Astrocyte (in vitro differentiated cells and primary cell): Measurements from ENCODE around the gene PIGQ. TPM values are rescaled to one million over a fixed set of nuclear protein-coding genes. Genes with fewer than 3 reads are reported as not detected.

Source experiments
- DNase-seq: peaks from one replicate; pipeline ENCODE4 v3.0.0-alpha.2; 2010; ENCODE audit warnings: low read depth
- FAIRE-seq: peaks from 2 replicates; lab custom pipeline; 2011; peaks lifted over from hg19 to GRCh38; lab: Jason Lieb, UNC
- H2AFZ ChIP-seq: 2 replicates; pipeline ENCODE4 v1.6.0; 2012; ENCODE audit warnings: low read depth, low read length, inconsistent platforms
- H3K27ac ChIP-seq: 2 replicates; pipeline ENCODE4 v1.5.1; 2011; ENCODE audit warnings: low read depth, low read length, inconsistent platforms
- H3K27me3 ChIP-seq: 2 replicates; pipeline ENCODE4 v1.6.0; 2011; ENCODE audit warnings: low read length, inconsistent platforms; ENCODE audit not compliant: insufficient read depth
- H3K36me3 ChIP-seq: 2 replicates; pipeline ENCODE4 v1.5.1; 2011; ENCODE audit warnings: low read length, inconsistent platforms; ENCODE audit not compliant: insufficient read depth
- H3K4me1 ChIP-seq: 2 replicates; pipeline ENCODE4 v1.5.1; 2011; ENCODE audit warnings: low read length, inconsistent platforms; ENCODE audit not compliant: insufficient read depth
- H3K4me2 ChIP-seq: 2 replicates; pipeline ENCODE4 v1.6.0; 2012; ENCODE audit warnings: low read length, inconsistent platforms
- H3K4me3 ChIP-seq: 2 replicates; pipeline ENCODE4 v1.5.1; 2011; ENCODE audit warnings: low read depth, mild to moderate bottlenecking, low read length, inconsistent platforms; ENCODE audit not compliant: insufficient read depth
- H3K79me2 ChIP-seq: 2 replicates; pipeline ENCODE4 v1.6.0; 2012; ENCODE audit warnings: mild to moderate bottlenecking, low read length, inconsistent platforms; ENCODE audit not compliant: insufficient read depth
- H3K9ac ChIP-seq: 2 replicates; pipeline ENCODE4 v1.6.0; 2012; ENCODE audit warnings: mild to moderate bottlenecking, low read length, inconsistent platforms
- H3K9me3 ChIP-seq: 2 replicates; pipeline ENCODE4 v1.5.1; 2012; ENCODE audit warnings: low read depth, mild to moderate bottlenecking, low read length, inconsistent platforms; ENCODE audit not compliant: insufficient read depth
- H4K20me1 ChIP-seq: 2 replicates; pipeline ENCODE4 v1.6.0; 2012; ENCODE audit warnings: low read length, inconsistent platforms; ENCODE audit not compliant: insufficient read depth
- H3K27ac Mint-ChIP-seq: one replicate; pipeline ENCODE4 v1.8.0; 2021; ENCODE audit warnings: mild to moderate bottlenecking, mixed read lengths; ENCODE audit not compliant: unreplicated experiment
- H3K27me3 Mint-ChIP-seq: one replicate; pipeline ENCODE4 v1.8.0; 2021; ENCODE audit warnings: low read depth, mixed read lengths; ENCODE audit not compliant: unreplicated experiment
- H3K36me3 Mint-ChIP-seq: one replicate; pipeline ENCODE4 v1.8.0; 2021; ENCODE audit warnings: low read depth, mixed read lengths; ENCODE audit not compliant: unreplicated experiment
- H3K4me1 Mint-ChIP-seq: one replicate; pipeline ENCODE4 v1.8.0; 2021; ENCODE audit warnings: low read depth, mixed read lengths; ENCODE audit not compliant: unreplicated experiment
- H3K4me3 Mint-ChIP-seq: one replicate; pipeline ENCODE4 v1.8.0; 2021; ENCODE audit warnings: mild to moderate bottlenecking, moderate library complexity, mixed read lengths; ENCODE audit not compliant: unreplicated experiment
- H3K9me3 Mint-ChIP-seq: one replicate; pipeline ENCODE4 v1.8.0; 2021; ENCODE audit warnings: mild to moderate bottlenecking, mixed read lengths; ENCODE audit not compliant: unreplicated experiment
- EZH2 ChIP-seq: IDR thresholded peaks from 2 replicates; pipeline ENCODE4 v1.6.1; 2012; ENCODE audit warnings: mild to moderate bottlenecking, low read length, inconsistent platforms; ENCODE audit not compliant: insufficient read depth
- total RNA-seq: library from RNA; stranded (reverse); gene quantifications from 2 replicates; pipeline ENCODE4 v1.2.1, GENCODE V29; 2021
- TF ChIP-seq, protein P1 (sequence below): IDR thresholded peaks from 2 replicates; pipeline ENCODE4 v1.5.1; 2011; ENCODE audit warnings: low read depth, mild to moderate bottlenecking, inconsistent platforms, low read length, moderate library complexity; ENCODE audit not compliant: insufficient read depth

The PIGQ gene
- total RNA-seq, 1 donor from 2014 or later: 22.4 TPM

DNA sequence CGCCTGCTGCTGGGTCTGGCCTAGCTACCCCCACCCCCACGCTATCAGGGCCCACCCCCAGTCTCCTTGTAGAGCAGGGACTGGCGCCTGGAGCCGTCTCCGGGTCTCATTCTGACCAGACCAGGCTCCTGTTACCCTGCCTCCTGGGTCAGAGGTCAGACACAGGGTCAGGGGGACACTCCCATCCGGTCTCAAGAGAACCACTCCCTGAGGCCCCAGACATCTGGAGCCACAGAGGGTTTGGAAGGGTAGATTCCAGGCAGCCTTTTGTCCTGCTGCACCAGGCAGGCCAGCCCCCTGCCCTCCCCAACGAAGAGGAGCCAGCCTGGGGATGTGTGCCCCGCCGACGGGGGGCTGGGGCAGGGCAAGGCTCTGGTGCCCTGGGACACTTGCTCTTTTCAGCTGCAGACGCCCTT lies 60.1 kb downstream of the PIGQ start:
- Histone ChIP-seq H3K9me3 (no peaks in the 10 kb centered on the region), H3K9ac (no peak overlapping the region), H3K27me3 (no peaks in the 10 kb centered on the region), H2AFZ (no peak overlapping the region), H3K4me2 (no peak overlapping the region), H3K36me3 (no peaks in the 10 kb centered on the region), H4K20me1 (peaks cover 16% of the 10 kb centered on the region), H3K79me2 (peaks cover 2% of the 10 kb centered on the region), H3K27ac (no peak overlapping the region), H3K4me3 (no peak overlapping the region), H3K4me1 (peaks cover 20% of the 10 kb centered on the region)
- no peak for DNase-seq
- FAIRE-seq: no peak
- Mint-ChIP-seq H3K4me1 (peaks cover 4% of the 10 kb centered on the region), H3K27me3 (no peaks in the 10 kb centered on the region), H3K36me3 (peaks cover 7% of the 10 kb centered on the region), H3K4me3 (no peak overlapping the region), H3K27ac (no peak overlapping the region), H3K9me3 (no peaks in the 10 kb centered on the region)
- no peak for TF ChIP-seq EZH2
- TF ChIP-seq, protein P1, sequence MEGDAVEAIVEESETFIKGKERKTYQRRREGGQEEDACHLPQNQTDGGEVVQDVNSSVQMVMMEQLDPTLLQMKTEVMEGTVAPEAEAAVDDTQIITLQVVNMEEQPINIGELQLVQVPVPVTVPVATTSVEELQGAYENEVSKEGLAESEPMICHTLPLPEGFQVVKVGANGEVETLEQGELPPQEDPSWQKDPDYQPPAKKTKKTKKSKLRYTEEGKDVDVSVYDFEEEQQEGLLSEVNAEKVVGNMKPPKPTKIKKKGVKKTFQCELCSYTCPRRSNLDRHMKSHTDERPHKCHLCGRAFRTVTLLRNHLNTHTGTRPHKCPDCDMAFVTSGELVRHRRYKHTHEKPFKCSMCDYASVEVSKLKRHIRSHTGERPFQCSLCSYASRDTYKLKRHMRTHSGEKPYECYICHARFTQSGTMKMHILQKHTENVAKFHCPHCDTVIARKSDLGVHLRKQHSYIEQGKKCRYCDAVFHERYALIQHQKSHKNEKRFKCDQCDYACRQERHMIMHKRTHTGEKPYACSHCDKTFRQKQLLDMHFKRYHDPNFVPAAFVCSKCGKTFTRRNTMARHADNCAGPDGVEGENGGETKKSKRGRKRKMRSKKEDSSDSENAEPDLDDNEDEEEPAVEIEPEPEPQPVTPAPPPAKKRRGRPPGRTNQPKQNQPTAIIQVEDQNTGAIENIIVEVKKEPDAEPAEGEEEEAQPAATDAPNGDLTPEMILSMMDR: no peak

DNA sequence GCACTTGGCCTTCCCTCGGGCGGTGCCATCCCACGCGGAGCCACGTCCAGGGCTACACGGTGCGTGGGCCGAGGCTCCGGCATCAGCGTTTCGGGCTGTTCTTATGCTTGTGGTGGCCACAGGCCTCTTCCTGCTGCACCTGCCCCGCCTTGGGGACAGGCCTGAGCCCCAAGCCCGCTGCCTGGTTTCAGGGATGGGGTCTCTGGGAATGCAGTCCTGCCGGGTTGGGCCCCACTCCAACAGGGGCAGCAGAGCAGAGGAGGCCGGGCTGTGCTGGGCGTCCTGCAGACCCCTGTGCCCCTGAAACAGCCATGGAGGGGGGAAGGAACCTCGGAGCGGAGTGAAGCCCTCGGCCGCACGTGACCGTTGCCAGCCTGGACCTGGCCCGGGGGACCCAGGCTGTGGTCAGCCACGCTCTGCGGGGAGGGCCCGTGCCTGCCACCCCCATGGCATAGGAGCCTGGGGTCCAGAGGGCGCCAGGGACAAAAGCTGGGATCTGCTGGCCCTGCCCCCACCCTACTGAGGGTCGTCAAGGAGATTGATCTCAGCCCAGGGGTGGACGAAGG lies 60.6 kb downstream of the PIGQ start:
- H3K9me3 ChIP-seq: no peaks in the 10 kb centered on the region

More for the DNA sequence above, 60.6 kb downstream of the PIGQ start:
- Mint-ChIP-seq H3K4me3 (no peak overlapping the region), H3K27me3 (no peaks in the 10 kb centered on the region), H3K9me3 (no peaks in the 10 kb centered on the region), H3K36me3 (peaks cover 7% of the 10 kb centered on the region), H3K4me1 (peaks cover 4% of the 10 kb centered on the region), H3K27ac (no peak overlapping the region)
- no peak for DNase-seq
- Histone ChIP-seq H3K4me1 (peaks cover 20% of the 10 kb centered on the region), H3K27me3 (no peaks in the 10 kb centered on the region), H3K36me3 (no peaks in the 10 kb centered on the region), H3K4me2 (no peak overlapping the region), H3K9ac (no peak overlapping the region), H4K20me1 (peaks cover 19% of the 10 kb centered on the region), H2AFZ (no peak overlapping the region), H3K27ac (no peak overlapping the region), H3K79me2 (peaks cover 7% of the 10 kb centered on the region), H3K4me3 (no peak overlapping the region)
- FAIRE-seq: no peak
- TF ChIP-seq EZH2: no peak
- TF ChIP-seq, protein P1: no peak
